PC-3 (cell line): ENCODE results near the gene ADM2. TPM values are rescaled to one million over a fixed set of nuclear protein-coding genes. Genes with fewer than 3 reads are reported as not detected.

Source experiments
- ATAC-seq: fragments of 200-7000 bp; cut with Tn5 transposase; 2 replicates; pipeline ENCODE4 v1.9.1; 2020; ENCODE audit warnings: mild to moderate bottlenecking, moderate library complexity
- BruUV-seq: library from RNA; stranded (reverse); fragments of 400-500 nt; replicated peaks from 2 replicates; lab custom pipeline; 2021; lab: Mats Ljungman, UMichigan
- CTCF ChIA-PET: fragments of 300-600 bp; sonication (Branson Sonifier 250); formaldehyde crosslinking; loops from one replicate; lab custom pipeline; 2022; ENCODE audit warnings: antibody characterized with exemption; lab: Charles Lee
- POLR2A ChIA-PET: fragments of 300-600 bp; sonication (Branson Sonifier 250); formaldehyde crosslinking; loops from one replicate; lab custom pipeline; 2022; ENCODE audit warnings: antibody characterized with exemption; ENCODE audit not compliant: unreplicated experiment; lab: Charles Lee
- DNase-seq: peaks from one replicate; pipeline ENCODE4 v3.0.0-alpha.2; 2015
- H2AFZ ChIP-seq: fragments of 300-600 bp; sonication (generic); 2 replicates; pipeline ENCODE4 v1.6.0; 2016; ENCODE audit warnings: antibody characterized with exemption, low read length
- H3F3A ChIP-seq: fragments of 300-600 bp; sonication (generic); one replicate; pipeline ENCODE4 v1.6.0; 2017; ENCODE audit warnings: antibody characterized with exemption, low read length, control low read depth, mild to moderate bottlenecking; ENCODE audit not compliant: unreplicated experiment
- H3K27ac ChIP-seq: fragments of 300-600 bp; sonication (generic); 2 replicates; pipeline ENCODE4 v1.5.1; 2016; ENCODE audit warnings: mild to moderate bottlenecking, low read length
- H3K27me3 ChIP-seq: fragments of 300-600 bp; sonication (generic); 2 replicates; pipeline ENCODE4 v1.6.1; 2016; ENCODE audit warnings: low read length, mixed read lengths
- H3K36me3 ChIP-seq: fragments of 300-600 bp; sonication (generic); 2 replicates; pipeline ENCODE4 v1.6.1; 2016; ENCODE audit warnings: low read depth, mixed run types, low read length, mixed read lengths
- H3K4me1 ChIP-seq: fragments of 300-600 bp; sonication (generic); 2 replicates; pipeline ENCODE4 v1.5.1; 2016; ENCODE audit warnings: low read length; ENCODE audit not compliant: insufficient read depth
- H3K4me2 ChIP-seq: fragments of 300-600 bp; sonication (generic); 2 replicates; pipeline ENCODE4 v1.6.0; 2016; ENCODE audit warnings: low read length
- H3K4me3 ChIP-seq: fragments of 300-600 bp; sonication (generic); 2 replicates; pipeline ENCODE4 v1.5.1; 2016; ENCODE audit warnings: mild to moderate bottlenecking, low read length, mixed read lengths
- H3K79me2 ChIP-seq: fragments of 300-600 bp; sonication (generic); 2 replicates; pipeline ENCODE4 v1.6.1; 2017; ENCODE audit warnings: low read length, mixed read lengths
- H3K9ac ChIP-seq: fragments of 300-600 bp; sonication (generic); 2 replicates; pipeline ENCODE4 v1.6.0; 2016; ENCODE audit warnings: mild to moderate bottlenecking, low read length
- H3K9me2 ChIP-seq: fragments of 300-600 bp; sonication (generic); replicated peaks from 2 replicates; pipeline ENCODE4 v1.6.1; 2016; ENCODE audit warnings: mixed run types, low read length, mixed read lengths
- H3K9me3 ChIP-seq: fragments of 300-600 bp; sonication (generic); 2 replicates; pipeline ENCODE4 v1.6.1; 2016; ENCODE audit warnings: low read length, mixed read lengths
- H4K20me1 ChIP-seq: fragments of 300-600 bp; sonication (generic); 2 replicates; pipeline ENCODE4 v1.6.1; 2016; ENCODE audit warnings: low read length, mixed read lengths
- CTCF ChIP-seq: fragments of 300-600 bp; sonication (generic); conservative IDR thresholded peaks from 2 replicates; pipeline ENCODE4 v1.5.1; 2017; ENCODE audit warnings: antibody characterized with exemption, low read depth, mild to moderate bottlenecking, low read length
- EZH2 ChIP-seq: fragments of 300-600 bp; sonication (generic); IDR thresholded peaks from one replicate; pipeline ENCODE4 v1.6.1; 2017; ENCODE audit warnings: antibody characterized with exemption, mild to moderate bottlenecking, low read length; ENCODE audit not compliant: unreplicated experiment
- EZH2phosphoT487 ChIP-seq: fragments of 300-600 bp; sonication (generic); IDR thresholded peaks from 2 replicates; pipeline ENCODE4 v1.6.1; 2018; ENCODE audit warnings: mild to moderate bottlenecking, antibody characterized with exemption, low read length, borderline replicate concordance
- intact Hi-C: fragments of 100-400 bp; cut with micrococcal nuclease; formaldehyde crosslinking; loops from 2 replicates; pipeline ENCODE4 v1.9.0; 2023
- total RNA-seq: library from RNA; depleted of rRNA; stranded (reverse); fragments of >200 nt; gene quantifications from 2 replicates; pipeline ENCODE4 v1.2.3, GENCODE V29; 2014

The ADM2 gene
- total RNA-seq, 1 experiment from 2014 or later = 1.8 TPM

GRCh38 chr22:50438305-50439275 is 42.8 kb upstream of the ADM2 start:
- Histone ChIP-seq H3K36me3 (no peaks in the 10 kb centered on the region), H3K4me3 (no peak overlapping the region), H3K27ac (no peak overlapping the region), H3K9me2 (no peaks in the 10 kb centered on the region), H3K9me3 (no peaks in the 10 kb centered on the region), H3K9ac (no peak overlapping the region), H3F3A (no peaks in the 10 kb centered on the region), H3K79me2 (no peaks in the 10 kb centered on the region), H3K4me2 (no peak overlapping the region), H2AFZ (no peak overlapping the region), H3K27me3 (no peaks in the 10 kb centered on the region), H4K20me1 (no peaks in the 10 kb centered on the region), H3K4me1 (no peaks in the 10 kb centered on the region)
- ChIA-PET POLR2A (no interaction called here), CTCF (no interaction called here)
- ATAC-seq = no peak
- intact Hi-C loops = no loop called here
- DNase-seq = no peak
- no peak for TF ChIP-seq CTCF
- TF ChIP-seq EZH2 = no peak
- no peak for TF ChIP-seq EZH2phosphoT487
- BruUV-seq = no TSS peak

GRCh38 chr22:50439314-50439870 is 42.0 kb upstream of the ADM2 start:
- Histone ChIP-seq H3K4me2 (no peak overlapping the region), H3K36me3 (no peaks in the 10 kb centered on the region), H3K9me3 (no peaks in the 10 kb centered on the region), H3K4me3 (no peak overlapping the region), H3F3A (no peaks in the 10 kb centered on the region), H4K20me1 (no peaks in the 10 kb centered on the region), H3K79me2 (no peaks in the 10 kb centered on the region), H3K27ac (no peak overlapping the region), H3K4me1 (no peaks in the 10 kb centered on the region), H3K27me3 (no peaks in the 10 kb centered on the region), H3K9ac (no peak overlapping the region), H3K9me2 (no peaks in the 10 kb centered on the region), H2AFZ (no peak overlapping the region)
- BruUV-seq = no TSS peak
- POLR2A ChIA-PET = no interaction called here
- ATAC-seq (no peak), DNase-seq (no peak)
- TF ChIP-seq EZH2 (no peak), CTCF (no peak), EZH2phosphoT487 (no peak)
- intact Hi-C loops = no loop called here
- CTCF ChIA-PET = no interaction called here
